22Rv1 (cell line): ENCODE measurements around the gene WNT9A.

Experiments
- H3K27ac ChIP-seq: fragments of 450-650 bp; 2 replicates; pipeline ENCODE4 v1.5.1; 2017
- CTCF ChIP-seq: fragments of 450-650 bp; IDR thresholded peaks from 2 replicates; pipeline ENCODE4 v1.5.1; 2017; ENCODE audit warnings: mild to moderate bottlenecking
- ZFX ChIP-seq: fragments of 450-650 bp; IDR thresholded peaks from 2 replicates; pipeline ENCODE4 v1.6.1; 2017; ENCODE audit warnings: antibody characterized with exemption, borderline replicate concordance

Gene WNT9A

GRCh38 chr1:227899820-227900449 lies 47.8 kb downstream of the WNT9A start:
- TF ChIP-seq CTCF (no peak), ZFX (no peak)
- no peak overlapping the region for H3K27ac ChIP-seq

- H3K27ac ChIP-seq: no peak overlapping the region
- no peak for TF ChIP-seq CTCF
These were observed 48.5 kb downstream of the WNT9A start for GRCh38 chr1:227899141-227899819.

- H3K27ac ChIP-seq: no peak overlapping the region
- TF ChIP-seq CTCF: no peak
- TF ChIP-seq ZFX: no peak
These were observed 49.1 kb downstream of the WNT9A start for GRCh38 chr1:227898502-227899140.

- no peak for TF ChIP-seq CTCF
- no peak for TF ChIP-seq ZFX
- no peak overlapping the region for H3K27ac ChIP-seq
These were observed 49.9 kb downstream of the WNT9A start for GRCh38 chr1:227897704-227898438.

- no peak overlapping the region for H3K27ac ChIP-seq
- no peak for TF ChIP-seq ZFX
- no peak for TF ChIP-seq CTCF
These were observed 50.7 kb downstream of the WNT9A start for GRCh38 chr1:227896710-227897655.

GRCh38 chr1:227895828-227896685 lies 51.7 kb downstream of the WNT9A start:
- TF ChIP-seq CTCF: 0 out of 2 replicates have a peak, but pooled peaks have one; percentile 4
- no peak for TF ChIP-seq ZFX
- no peak overlapping the region for H3K27ac ChIP-seq
